ENCODE data around the gene SUN1.

Gene SUN1

DNA sequence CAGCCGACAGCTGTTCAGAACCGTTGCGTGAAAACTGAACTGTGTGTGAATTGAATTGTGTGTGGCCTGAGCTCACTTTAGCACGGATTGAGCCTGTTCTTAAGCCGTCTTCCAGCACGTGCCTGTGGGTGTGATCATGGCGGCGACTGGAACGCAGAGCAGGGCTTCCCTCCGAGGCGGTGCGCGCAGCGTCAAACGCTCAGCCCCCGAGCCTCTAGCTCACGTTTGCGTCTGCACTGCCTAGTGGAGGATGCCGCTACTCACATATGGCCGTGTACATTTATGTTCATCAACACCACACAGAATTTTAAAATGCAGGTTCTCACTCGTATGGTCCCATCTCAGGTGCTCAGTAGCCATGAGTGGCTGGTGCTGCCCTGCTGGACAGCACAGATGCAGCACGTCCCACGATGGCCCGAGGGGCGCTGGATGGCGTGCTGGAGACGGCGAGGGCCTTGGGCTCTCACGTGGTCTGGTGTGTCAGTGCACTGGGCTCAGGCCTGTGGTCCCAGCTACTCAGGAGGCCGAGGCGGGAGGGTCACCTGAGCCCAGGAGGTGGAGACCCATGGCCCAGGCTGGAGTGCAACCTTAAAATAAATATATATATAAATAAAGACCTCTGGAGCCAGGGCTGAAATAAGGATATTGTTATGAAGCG, 22.0 kb downstream of the SUN1 start:
- Histone ChIP-seq H4K20me1 (ENCODE audit: insufficient read depth, low read length) (no peaks in the 10 kb centered on the region), H3K9ac (ENCODE audit: low read length) (no peak overlapping the region), H3K36me3 (replicated peaks; ENCODE audit: low read depth, low read length) (peaks cover 4% of the 10 kb centered on the region), H3K27me3 (ENCODE audit: low read depth, low read length) (no peaks in the 10 kb centered on the region), H3K27ac (ENCODE audit: low read length) (no peak overlapping the region), H3K4me2 (ENCODE audit: low read length) (no peak overlapping the region), H3K4me1 (ENCODE audit: low read length) (no peaks in the 10 kb centered on the region), H3K4me3 (ENCODE audit: low read length) (no peak overlapping the region), H3K9me3 (ENCODE audit: insufficient read depth, low read length) (no peaks in the 10 kb centered on the region), H3K79me2 (ENCODE audit: low read length) (no peaks in the 10 kb centered on the region), H2AFZ (ENCODE audit: low read depth, low read length) (no peak overlapping the region)
- TF ChIP-seq EZH2phosphoT487 (IDR thresholded peaks at IDR 0.05; ENCODE audit: low read depth): no peak
- TF ChIP-seq, protein P1, sequence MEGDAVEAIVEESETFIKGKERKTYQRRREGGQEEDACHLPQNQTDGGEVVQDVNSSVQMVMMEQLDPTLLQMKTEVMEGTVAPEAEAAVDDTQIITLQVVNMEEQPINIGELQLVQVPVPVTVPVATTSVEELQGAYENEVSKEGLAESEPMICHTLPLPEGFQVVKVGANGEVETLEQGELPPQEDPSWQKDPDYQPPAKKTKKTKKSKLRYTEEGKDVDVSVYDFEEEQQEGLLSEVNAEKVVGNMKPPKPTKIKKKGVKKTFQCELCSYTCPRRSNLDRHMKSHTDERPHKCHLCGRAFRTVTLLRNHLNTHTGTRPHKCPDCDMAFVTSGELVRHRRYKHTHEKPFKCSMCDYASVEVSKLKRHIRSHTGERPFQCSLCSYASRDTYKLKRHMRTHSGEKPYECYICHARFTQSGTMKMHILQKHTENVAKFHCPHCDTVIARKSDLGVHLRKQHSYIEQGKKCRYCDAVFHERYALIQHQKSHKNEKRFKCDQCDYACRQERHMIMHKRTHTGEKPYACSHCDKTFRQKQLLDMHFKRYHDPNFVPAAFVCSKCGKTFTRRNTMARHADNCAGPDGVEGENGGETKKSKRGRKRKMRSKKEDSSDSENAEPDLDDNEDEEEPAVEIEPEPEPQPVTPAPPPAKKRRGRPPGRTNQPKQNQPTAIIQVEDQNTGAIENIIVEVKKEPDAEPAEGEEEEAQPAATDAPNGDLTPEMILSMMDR (IDR thresholded peaks at IDR 0.05; ENCODE audit: low read depth, low read length): no peak

GRCh38 chr7:855686-856369, 23.6 kb downstream of the SUN1 start:
- H3K4me2 ChIP-seq (ENCODE audit: low read length): no peak overlapping the region
- H3K4me3 ChIP-seq (ENCODE audit: low read length): no peak overlapping the region
- no peaks in the 10 kb centered on the region for H3K9me3 ChIP-seq (ENCODE audit: insufficient read depth, low read length)
- H3K27ac ChIP-seq (ENCODE audit: low read length): no peak overlapping the region
- H3K36me3 ChIP-seq (replicated peaks; ENCODE audit: low read depth, low read length): peaks cover 8% of the 10 kb centered on the region
- TF ChIP-seq, protein P1 (IDR thresholded peaks at IDR 0.05; ENCODE audit: low read depth, low read length): no peak
- no peak for TF ChIP-seq EZH2phosphoT487 (IDR thresholded peaks at IDR 0.05; ENCODE audit: low read depth)
- no peaks in the 10 kb centered on the region for H3K79me2 ChIP-seq (ENCODE audit: low read length)
- no peaks in the 10 kb centered on the region for H3K27me3 ChIP-seq (ENCODE audit: low read depth, low read length)
- H4K20me1 ChIP-seq (ENCODE audit: insufficient read depth, low read length): no peaks in the 10 kb centered on the region
- H2AFZ ChIP-seq (ENCODE audit: low read depth, low read length): no peak overlapping the region
- H3K4me1 ChIP-seq (ENCODE audit: low read length): no peaks in the 10 kb centered on the region
- H3K9ac ChIP-seq (ENCODE audit: low read length): no peak overlapping the region

DNA sequence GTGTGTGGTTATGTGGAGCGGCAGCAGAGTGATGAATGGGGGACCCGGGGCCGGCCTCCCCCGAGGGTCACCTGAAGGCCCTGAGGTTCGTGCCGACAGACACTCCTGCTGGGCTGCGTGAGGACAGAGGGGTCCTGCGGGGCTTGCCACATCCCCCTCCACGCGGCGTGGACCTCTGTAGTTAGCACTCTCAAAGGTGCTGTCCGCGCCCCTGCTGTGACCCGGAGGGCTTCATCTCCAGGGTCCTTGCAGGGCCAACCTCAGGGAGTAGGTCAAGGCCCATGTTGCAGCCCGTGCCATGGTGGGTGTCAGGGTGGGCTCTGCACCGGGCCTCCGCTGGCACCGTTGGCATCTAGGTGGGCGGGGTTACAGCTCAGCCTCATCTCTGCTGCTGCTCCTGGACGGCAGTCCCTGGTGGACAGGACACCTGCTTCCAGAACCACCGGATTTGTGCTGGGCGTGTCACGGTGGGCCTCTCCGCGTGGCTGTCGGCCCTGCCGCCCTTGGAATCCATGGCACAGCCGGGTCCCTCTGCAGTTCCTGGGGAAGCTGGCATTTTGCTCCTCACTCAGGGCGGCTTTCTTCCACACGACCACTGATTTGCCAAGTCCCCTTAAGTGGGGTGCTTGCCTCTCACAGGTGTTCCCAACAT, 24.3 kb downstream of the SUN1 start:
- H4K20me1 ChIP-seq (ENCODE audit: insufficient read depth, low read length): no peaks in the 10 kb centered on the region
- H3K36me3 ChIP-seq (replicated peaks; ENCODE audit: low read depth, low read length): peaks cover 11% of the 10 kb centered on the region
- no peak overlapping the region for H2AFZ ChIP-seq (ENCODE audit: low read depth, low read length)
- H3K4me1 ChIP-seq (ENCODE audit: low read length): no peaks in the 10 kb centered on the region
- no peaks in the 10 kb centered on the region for H3K9me3 ChIP-seq (ENCODE audit: insufficient read depth, low read length)
- no peaks in the 10 kb centered on the region for H3K79me2 ChIP-seq (ENCODE audit: low read length)
- TF ChIP-seq EZH2phosphoT487 (IDR thresholded peaks at IDR 0.05; ENCODE audit: low read depth): no peak
- TF ChIP-seq, protein P1 (IDR thresholded peaks at IDR 0.05; ENCODE audit: low read depth, low read length): no peak
- no peak overlapping the region for H3K9ac ChIP-seq (ENCODE audit: low read length)
- no peaks in the 10 kb centered on the region for H3K27me3 ChIP-seq (ENCODE audit: low read depth, low read length)
- no peak overlapping the region for H3K4me2 ChIP-seq (ENCODE audit: low read length)
- H3K27ac ChIP-seq (ENCODE audit: low read length): no peak overlapping the region
- no peak overlapping the region for H3K4me3 ChIP-seq (ENCODE audit: low read length)

GRCh38 chr7:857661-858060, 25.4 kb downstream of the SUN1 start:
- no peak overlapping the region for H3K4me3 ChIP-seq (ENCODE audit: low read length)
- TF ChIP-seq, protein P1 (IDR thresholded peaks at IDR 0.05; ENCODE audit: low read depth, low read length): no peak
- TF ChIP-seq EZH2phosphoT487 (IDR thresholded peaks at IDR 0.05; ENCODE audit: low read depth): no peak
- H3K4me2 ChIP-seq (ENCODE audit: low read length): no peak overlapping the region
- H2AFZ ChIP-seq (ENCODE audit: low read depth, low read length): no peak overlapping the region
- H4K20me1 ChIP-seq (ENCODE audit: insufficient read depth, low read length): no peaks in the 10 kb centered on the region
- no peaks in the 10 kb centered on the region for H3K79me2 ChIP-seq (ENCODE audit: low read length)
- no peaks in the 10 kb centered on the region for H3K4me1 ChIP-seq (ENCODE audit: low read length)
- no peaks in the 10 kb centered on the region for H3K27me3 ChIP-seq (ENCODE audit: low read depth, low read length)
- H3K27ac ChIP-seq (ENCODE audit: low read length): no peak overlapping the region
- H3K9ac ChIP-seq (ENCODE audit: low read length): no peak overlapping the region
- H3K36me3 ChIP-seq (replicated peaks; ENCODE audit: low read depth, low read length): peaks cover 10% of the 10 kb centered on the region
- H3K9me3 ChIP-seq (ENCODE audit: insufficient read depth, low read length): no peaks in the 10 kb centered on the region

Measured in OCI-LY3 (cell line).